Vagina (tissue), 2 donors: Measurements from ENCODE around the gene WDR55.

Source experiments
- POLR2A ChIP-seq, 2 donors: fragments of 450-650 bp; IDR thresholded peaks; one replicate each; pipeline ENCODE4 v1.6.1; 2017; ENCODE audit warnings: antibody characterized with exemption in 2 of 2, mild to moderate bottlenecking in 2 of 2, moderate library complexity in 2 of 2
- TF ChIP-seq, protein P1 (sequence below), 3 experiments: fragments of 450-650 bp in 2 of 3; fragments of 200-600 bp in 1 of 3; sonication (generic) in 1 of 3; IDR thresholded peaks; one replicate each; pipeline ENCODE4 v1.5.1; 2017 to 2019; ENCODE audit warnings: antibody characterized with exemption in 3 of 3, mild to moderate bottlenecking in 2 of 3, moderate library complexity in 2 of 3

- TF ChIP-seq, protein P1, sequence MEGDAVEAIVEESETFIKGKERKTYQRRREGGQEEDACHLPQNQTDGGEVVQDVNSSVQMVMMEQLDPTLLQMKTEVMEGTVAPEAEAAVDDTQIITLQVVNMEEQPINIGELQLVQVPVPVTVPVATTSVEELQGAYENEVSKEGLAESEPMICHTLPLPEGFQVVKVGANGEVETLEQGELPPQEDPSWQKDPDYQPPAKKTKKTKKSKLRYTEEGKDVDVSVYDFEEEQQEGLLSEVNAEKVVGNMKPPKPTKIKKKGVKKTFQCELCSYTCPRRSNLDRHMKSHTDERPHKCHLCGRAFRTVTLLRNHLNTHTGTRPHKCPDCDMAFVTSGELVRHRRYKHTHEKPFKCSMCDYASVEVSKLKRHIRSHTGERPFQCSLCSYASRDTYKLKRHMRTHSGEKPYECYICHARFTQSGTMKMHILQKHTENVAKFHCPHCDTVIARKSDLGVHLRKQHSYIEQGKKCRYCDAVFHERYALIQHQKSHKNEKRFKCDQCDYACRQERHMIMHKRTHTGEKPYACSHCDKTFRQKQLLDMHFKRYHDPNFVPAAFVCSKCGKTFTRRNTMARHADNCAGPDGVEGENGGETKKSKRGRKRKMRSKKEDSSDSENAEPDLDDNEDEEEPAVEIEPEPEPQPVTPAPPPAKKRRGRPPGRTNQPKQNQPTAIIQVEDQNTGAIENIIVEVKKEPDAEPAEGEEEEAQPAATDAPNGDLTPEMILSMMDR (IDR thresholded peaks at IDR 0.05) = no peak
- TF ChIP-seq POLR2A (IDR thresholded peaks at IDR 0.05) = no peak
Measured at GRCh38 chr5:140711794-140712193, 47.1 kb downstream of the WDR55 start.
